PC-9 (cell line): ENCODE results near the gene CRHR2. TPM values are rescaled to one million over a fixed set of nuclear protein-coding genes. Genes with fewer than 3 reads are reported as not detected.

Source experiments
- BruUV-seq: library from RNA; stranded (reverse); fragments of 400-500 nt; replicated peaks from 2 replicates; lab custom pipeline; 2021; lab: Mats Ljungman, UMichigan
- CTCF ChIA-PET: fragments of 300-600 bp; sonication (Branson Sonifier 250); formaldehyde crosslinking; loops from one replicate; lab custom pipeline; 2022; ENCODE audit warnings: antibody characterized with exemption; lab: Charles Lee
- POLR2A ChIA-PET: fragments of 300-600 bp; sonication (Branson Sonifier 250); formaldehyde crosslinking; loops from one replicate; lab custom pipeline; 2022; ENCODE audit warnings: antibody characterized with exemption; ENCODE audit not compliant: unreplicated experiment; lab: Charles Lee
- DNase-seq, 2 experiments: peaks; one replicate each; pipeline versions ENCODE4 v3.0.0 to v3.0.0-alpha.2; 2015 to 2022; ENCODE audit warnings: mixed read lengths in 1 of 2
- H2AFZ ChIP-seq: fragments of 200-600 bp; sonication (generic); 2 replicates; pipeline ENCODE4 v1.8.1; 2017; ENCODE audit warnings: antibody characterized with exemption
- H3F3A ChIP-seq: fragments of 200-600 bp; sonication (generic); 2 replicates; pipeline ENCODE4 v1.8.1; 2017; ENCODE audit warnings: antibody characterized with exemption, mild to moderate bottlenecking, low read depth; ENCODE audit not compliant: insufficient read depth
- H3K27ac ChIP-seq: fragments of 200-600 bp; sonication (generic); 2 replicates; pipeline ENCODE4 v1.6.1; 2016; ENCODE audit warnings: mixed run types
- H3K27me3 ChIP-seq: fragments of 200-600 bp; sonication (generic); 2 replicates; pipeline ENCODE4 v1.6.1; 2016; ENCODE audit warnings: low read depth, mixed run types; ENCODE audit not compliant: insufficient read depth
- H3K36me3 ChIP-seq: fragments of 200-600 bp; sonication (generic); 2 replicates; pipeline ENCODE4 v1.6.1; 2016; ENCODE audit warnings: low read depth, mixed run types
- H3K4me1 ChIP-seq: fragments of 200-600 bp; sonication (generic); replicated peaks from 2 replicates; pipeline ENCODE4 v1.6.1; 2016; ENCODE audit warnings: mixed run types; ENCODE audit not compliant: insufficient read depth
- H3K4me2 ChIP-seq: fragments of 200-600 bp; sonication (generic); 2 replicates; pipeline ENCODE4 v1.6.1; 2017; ENCODE audit warnings: mixed run types
- H3K4me3 ChIP-seq: fragments of 200-600 bp; sonication (generic); 2 replicates; pipeline ENCODE4 v1.6.1; 2016; ENCODE audit warnings: mixed run types
- H3K79me2 ChIP-seq: fragments of 200-600 bp; sonication (generic); 2 replicates; pipeline ENCODE4 v1.6.1; 2017; ENCODE audit warnings: low read depth, mixed run types
- H3K9me2 ChIP-seq: fragments of 200-600 bp; sonication (generic); 2 replicates; pipeline ENCODE4 v1.8.1; 2017; ENCODE audit warnings: mild to moderate bottlenecking; ENCODE audit not compliant: insufficient read depth
- H3K9me3 ChIP-seq: fragments of 200-600 bp; sonication (generic); 2 replicates; pipeline ENCODE4 v1.8.1; 2016; ENCODE audit warnings: low read depth; ENCODE audit not compliant: insufficient read depth
- H4K20me1 ChIP-seq: fragments of 200-600 bp; sonication (generic); 2 replicates; pipeline ENCODE4 v1.8.1; 2017; ENCODE audit not compliant: insufficient read depth
- CTCF ChIP-seq: fragments of 200-600 bp; sonication (generic); conservative IDR thresholded peaks from 2 replicates; pipeline ENCODE4 v1.6.1; 2017; ENCODE audit warnings: mixed run types, antibody characterized with exemption, mild to moderate bottlenecking, moderate library complexity
- EZH2 ChIP-seq: fragments of 200-600 bp; sonication (generic); IDR thresholded peaks from 2 replicates; pipeline ENCODE4 v1.8.0; 2017; ENCODE audit warnings: antibody characterized with exemption, low read depth
- intact Hi-C: fragments of 100-400 bp; cut with micrococcal nuclease; formaldehyde crosslinking; loops from one replicate; pipeline ENCODE4 v1.10.0; 2022; ENCODE audit not compliant: unreplicated experiment
- total RNA-seq: library from RNA; stranded (reverse); gene quantifications from 2 replicates; pipeline ENCODE4 v1.2.3, GENCODE V29; 2021

CRHR2 gene
- total RNA-seq, 1 experiment from 2014 or later = not detected

GRCh38 chr7:30635798-30636197 is 46.5 kb downstream of the CRHR2 start:
- Histone ChIP-seq H3K36me3 (peaks cover 51% of the 10 kb centered on the region), H3K4me3 (no peak overlapping the region), H3K4me2 (no peak overlapping the region), H3K27me3 (no peaks in the 10 kb centered on the region), H3K79me2 (no peaks in the 10 kb centered on the region), H4K20me1 (peaks cover 61% of the 10 kb centered on the region), H3F3A (peaks cover 35% of the 10 kb centered on the region), H3K9me2 (no peaks in the 10 kb centered on the region), H3K4me1 (no peaks in the 10 kb centered on the region), H2AFZ (no peak overlapping the region), H3K9me3 (no peaks in the 10 kb centered on the region), H3K27ac (no peak overlapping the region)
- ChIA-PET POLR2A (no interaction called here), CTCF (no interaction called here)
- BruUV-seq = no TSS peak
- intact Hi-C loops = no loop called here
- no peak for DNase-seq
- TF ChIP-seq CTCF (no peak), EZH2 (no peak)

- Histone ChIP-seq H3K9me2 (no peaks in the 10 kb centered on the region), H3K9me3 (no peaks in the 10 kb centered on the region), H4K20me1 (peaks cover 72% of the 10 kb centered on the region), H3K4me1 (no peaks in the 10 kb centered on the region), H2AFZ (no peak overlapping the region), H3K27ac (no peak overlapping the region), H3K4me3 (no peak overlapping the region), H3F3A (peaks cover 35% of the 10 kb centered on the region), H3K79me2 (no peaks in the 10 kb centered on the region), H3K27me3 (no peaks in the 10 kb centered on the region), H3K4me2 (no peak overlapping the region), H3K36me3 (peaks cover 62% of the 10 kb centered on the region)
- CTCF ChIA-PET = no interaction called here
- no peak for DNase-seq
- POLR2A ChIA-PET = no interaction called here
- intact Hi-C loops = no loop called here
- TF ChIP-seq CTCF = no peak
- no peak for TF ChIP-seq EZH2
- no TSS peak for BruUV-seq
These were observed 47.5 kb downstream of the CRHR2 start for GRCh38 chr7:30634634-30635201.

GRCh38 chr7:30634193-30634626 is 48.0 kb downstream of the CRHR2 start:
- no peaks in the 10 kb centered on the region for H3K27me3 ChIP-seq
- DNase-seq = no peak
- peaks cover 36% of the 10 kb centered on the region for H3F3A ChIP-seq
- peaks cover 72% of the 10 kb centered on the region for H4K20me1 ChIP-seq
- no peak overlapping the region for H3K27ac ChIP-seq
- H3K4me3 ChIP-seq = no peak overlapping the region
- H3K4me1 ChIP-seq = no peaks in the 10 kb centered on the region
- intact Hi-C loops = no loop called here
- no peaks in the 10 kb centered on the region for H3K79me2 ChIP-seq
- no peaks in the 10 kb centered on the region for H3K9me2 ChIP-seq
- ChIA-PET POLR2A (no interaction called here), CTCF (interaction anchor here (0.6 kb wide), 1 partner anchor 454 kb away, joined by 3 read pairs; no protein-coding TSS in a partner anchor)
- H2AFZ ChIP-seq = no peak overlapping the region
- H3K9me3 ChIP-seq = no peaks in the 10 kb centered on the region
- H3K4me2 ChIP-seq = no peak overlapping the region
- peaks cover 67% of the 10 kb centered on the region for H3K36me3 ChIP-seq
- TF ChIP-seq CTCF (no peak), EZH2 (no peak)
- no TSS peak for BruUV-seq
